HT1080 (cell line): ENCODE data around the gene PRPF6. TPM values are rescaled to one million over a fixed set of nuclear protein-coding genes. Genes with fewer than 3 reads are reported as not detected.

Experiments used
- DNase-seq: peaks from one replicate; pipeline ENCODE4 v3.0.0-alpha.2; 2015; ENCODE audit warnings: low read depth
- total RNA-seq: library from RNA; depleted of rRNA; stranded (reverse); fragments of >200 nt; shearing (Covaris generic); gene quantifications from 2 replicates; pipeline ENCODE4 v1.2.3, GENCODE V29; 2014

Gene PRPF6
- total RNA-seq, 1 experiment from 2014 or later: 60.8 TPM

- DNase-seq: no peak
Measured at GRCh38 chr20:63945921-63946920, 34.7 kb upstream of the PRPF6 start.

GRCh38 chr20:63946986-63947637, 33.8 kb upstream of the PRPF6 start:
- DNase-seq: no peak

GRCh38 chr20:63947638-63948456, 33.1 kb upstream of the PRPF6 start:
- DNase-seq: no peak

GRCh38 chr20:63950701-63951397, 30.1 kb upstream of the PRPF6 start:
- no peak for DNase-seq

GRCh38 chr20:63951398-63952209, 29.3 kb upstream of the PRPF6 start:
- no peak for DNase-seq

- DNase-seq: no peak
Measured at GRCh38 chr20:63952210-63952535, 28.8 kb upstream of the PRPF6 start.

- no peak for DNase-seq
Measured at GRCh38 chr20:63952769-63953168, 28.2 kb upstream of the PRPF6 start.

GRCh38 chr20:63953764-63954429, 27.0 kb upstream of the PRPF6 start:
- no peak for DNase-seq

GRCh38 chr20:63955281-63955826, 25.6 kb upstream of the PRPF6 start:
- peak; percentile 35 for DNase-seq

GRCh38 chr20:63955827-63956663, 24.9 kb upstream of the PRPF6 start, which contains the start of gene UCKL1:
UCKL1 (minus strand) TSS chr20:63956416; CDS start chr20:63956372, 44 bp downstream.
- peak; percentile 85 for DNase-seq

- DNase-seq: no peak
Measured at GRCh38 chr20:63956664-63957003, 24.3 kb upstream of the PRPF6 start.

- peak; percentile 78 for DNase-seq
Measured at GRCh38 chr20:63957004-63957689, 23.8 kb upstream of the PRPF6 start.

- no peak for DNase-seq
Measured at GRCh38 chr20:63957690-63958441, 23.1 kb upstream of the PRPF6 start.

GRCh38 chr20:63958471-63958870, 22.5 kb upstream of the PRPF6 start:
- no peak for DNase-seq

GRCh38 chr20:63958964-63959698, 21.8 kb upstream of the PRPF6 start:
- DNase-seq: no peak

GRCh38 chr20:63959699-63960075, 21.2 kb upstream of the PRPF6 start:
- no peak for DNase-seq
